Fibroblast of upper back skin (primary cell): ENCODE results near the gene DCLK1.
A peak's percentile ranks its signal among the peaks of the same experiment; 100 is the strongest.

Source experiments
- DNase-seq: peaks from one replicate; pipeline ENCODE4 v3.0.0-alpha.2; 2013

The DCLK1 gene

GRCh38 chr13:36131222-36131930, at the start of gene DCLK1:
DCLK1 (minus strand) TSS chr13:36131382.
- DNase-seq: peak; percentile 44

- DNase-seq: no peak
Measured at GRCh38 chr13:36175621-36176020, 44.4 kb upstream of the DCLK1 start.

DNA sequence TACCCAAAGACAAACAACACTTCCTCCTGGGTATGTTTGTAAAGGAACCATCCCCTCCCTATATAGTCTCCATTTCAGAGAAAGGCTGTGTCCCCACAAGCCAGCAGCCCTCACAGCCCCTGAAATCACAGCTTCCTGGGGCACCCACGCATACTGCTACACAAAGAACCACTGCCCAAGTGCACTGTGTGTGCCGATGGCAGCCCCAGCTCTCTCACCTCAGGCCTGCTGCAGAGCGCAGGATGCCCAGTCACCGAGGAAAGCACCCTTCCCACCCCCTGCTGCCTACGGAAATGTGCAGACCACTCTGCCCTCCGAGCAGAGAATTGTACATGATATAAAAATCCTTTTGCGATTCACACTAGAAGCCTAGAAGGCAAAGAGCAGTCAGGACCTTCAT, 43.7 kb upstream of the DCLK1 start:
- DNase-seq: no peak

- DNase-seq: no peak
Measured at GRCh38 chr13:36173571-36174322, 42.6 kb upstream of the DCLK1 start.

DNA sequence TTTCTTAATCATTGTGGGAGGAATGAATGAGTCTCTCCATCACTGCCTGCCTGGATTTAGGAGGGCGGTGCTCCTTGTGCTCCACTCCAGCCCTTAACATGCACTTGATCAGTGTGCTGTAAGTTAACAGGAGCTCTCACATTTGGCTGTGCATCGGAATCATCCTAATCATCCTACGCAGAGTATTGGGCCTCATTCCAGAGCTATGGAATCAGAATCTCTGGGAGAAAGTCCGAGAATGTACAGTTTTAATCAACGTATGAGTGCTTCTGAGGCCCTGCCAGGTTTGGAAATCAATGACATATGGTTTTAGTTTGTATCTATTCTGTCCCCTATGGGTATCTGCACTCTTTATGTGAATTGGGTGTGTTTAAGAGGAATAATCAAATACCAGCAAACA, 34.9 kb upstream of the DCLK1 start:
- DNase-seq: peak; percentile 86

GRCh38 chr13:36163809-36164308, 32.7 kb upstream of the DCLK1 start:
- DNase-seq: peak; percentile 95

DNA sequence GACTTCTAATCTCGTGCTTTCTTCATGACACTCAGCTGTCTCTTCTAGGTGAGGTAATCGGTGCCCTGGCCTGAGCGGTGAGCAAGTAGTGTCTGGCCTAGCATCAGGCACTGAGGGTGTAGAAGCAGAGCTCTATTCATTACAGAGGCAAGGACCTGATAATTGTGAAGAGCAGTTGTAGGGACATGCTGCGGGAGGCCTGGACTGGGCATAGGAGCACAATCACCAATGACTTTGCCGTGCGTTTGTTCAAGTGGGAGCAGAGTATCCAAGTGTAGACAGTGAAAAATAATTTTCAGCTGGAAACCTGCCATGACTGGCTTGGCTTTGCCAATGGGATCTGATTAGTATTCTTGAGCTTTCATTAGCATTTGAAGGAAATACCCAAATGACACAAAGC, 32.1 kb upstream of the DCLK1 start:
- DNase-seq: peak; percentile 13

DNA sequence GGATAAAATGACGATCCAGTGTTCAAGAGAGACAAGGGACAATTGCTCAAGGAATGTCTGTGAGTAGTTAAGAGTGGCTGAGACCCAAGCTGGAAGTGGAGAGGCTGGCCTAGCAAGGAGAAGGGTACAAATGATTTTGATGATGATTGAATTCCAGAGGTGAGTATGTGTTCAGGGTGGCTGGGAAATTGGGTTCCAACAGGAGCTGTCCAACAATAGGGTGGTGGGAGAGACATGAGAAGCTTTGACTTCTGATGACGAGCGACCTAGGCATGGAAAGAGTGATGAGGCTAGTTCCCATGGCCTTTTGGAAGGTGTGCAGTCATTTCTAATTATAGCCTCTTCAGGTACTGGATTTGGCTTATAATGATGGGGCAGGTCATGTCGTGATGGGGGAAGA, 29.1 kb upstream of the DCLK1 start:
- DNase-seq: no peak

GRCh38 chr13:36158611-36159010, 27.4 kb upstream of the DCLK1 start:
- DNase-seq: peak; percentile 18

- peak; percentile 74 for DNase-seq
Measured at GRCh38 chr13:36157480-36157879, 26.3 kb upstream of the DCLK1 start.

DNA sequence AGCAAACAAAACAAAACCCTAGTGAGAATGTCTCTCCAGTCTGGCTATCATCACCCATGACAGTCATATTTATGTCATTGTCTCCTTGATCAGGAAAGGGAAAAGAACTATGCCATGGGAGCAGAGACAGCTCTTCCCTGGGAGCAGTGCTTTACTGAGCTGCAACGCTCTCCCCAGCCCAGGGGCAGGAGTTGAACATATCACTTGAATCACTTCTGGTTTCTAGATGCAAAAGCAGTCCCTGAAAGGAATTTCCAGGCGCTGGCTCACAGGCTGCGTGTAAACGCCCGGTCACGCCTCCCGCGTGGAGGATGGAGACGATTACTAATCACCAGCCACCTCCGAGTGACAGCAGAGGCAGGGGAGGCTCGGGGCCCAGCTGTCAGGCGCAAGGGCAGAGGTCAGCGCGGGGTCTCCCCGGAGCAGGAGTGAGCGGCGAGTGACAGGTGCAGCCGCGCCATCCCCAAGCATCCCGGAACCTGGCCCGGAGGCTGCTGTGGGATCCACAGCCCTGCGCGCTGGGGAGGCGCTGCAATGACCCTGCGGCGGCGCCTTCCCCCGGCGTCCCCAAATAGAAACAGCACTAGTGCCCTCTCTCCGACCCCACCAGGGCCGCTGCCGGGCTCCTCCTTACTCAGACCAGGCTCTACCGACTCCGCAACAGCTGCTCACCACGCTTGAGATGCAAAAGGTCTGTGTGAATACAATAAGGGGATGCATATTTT, 23.5 kb upstream of the DCLK1 start:
- no peak for DNase-seq

GRCh38 chr13:36151591-36151990, 20.4 kb upstream of the DCLK1 start:
- no peak for DNase-seq

DNA sequence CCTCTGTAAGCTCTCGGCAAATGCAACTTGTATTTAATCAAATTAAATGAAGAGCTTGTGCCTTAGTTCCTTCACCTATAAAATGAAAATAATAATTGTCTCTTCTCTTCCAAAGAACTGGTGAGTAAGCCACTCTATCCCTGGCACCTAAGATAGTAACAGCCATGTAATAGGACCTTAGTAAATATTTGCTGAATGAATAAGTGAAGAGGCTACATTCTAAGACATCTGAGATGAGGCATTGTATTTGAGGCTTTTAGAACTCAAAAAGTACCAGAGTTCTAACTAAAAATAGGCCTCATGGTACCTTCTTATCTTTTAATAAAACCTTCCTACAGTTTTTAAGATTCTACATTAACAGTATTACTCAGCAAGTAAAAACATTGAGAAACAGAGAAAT, 17.3 kb upstream of the DCLK1 start:
- DNase-seq: no peak

GRCh38 chr13:36147330-36147729, 16.1 kb upstream of the DCLK1 start:
- no peak for DNase-seq

GRCh38 chr13:36146511-36147269, 15.5 kb upstream of the DCLK1 start:
- DNase-seq: no peak

DNA sequence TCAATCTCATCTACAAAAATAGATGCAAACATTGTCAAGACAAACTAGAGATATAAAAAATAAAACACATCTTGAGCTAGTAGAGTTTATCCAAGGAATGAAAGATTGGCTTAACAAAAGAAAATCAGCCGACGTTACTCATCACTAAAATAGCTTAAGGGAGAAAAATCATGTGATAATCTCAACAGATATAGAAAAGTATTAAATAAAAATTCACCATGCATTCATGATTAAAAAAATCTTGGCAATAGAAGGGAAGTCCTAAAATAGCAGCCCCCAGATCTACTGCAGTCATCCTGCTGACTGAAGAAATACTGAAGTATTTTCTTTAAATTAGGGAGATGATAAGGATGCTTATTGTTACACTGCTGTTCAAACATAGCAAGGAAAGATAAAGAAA, 12.6 kb upstream of the DCLK1 start:
- no peak for DNase-seq

DNA sequence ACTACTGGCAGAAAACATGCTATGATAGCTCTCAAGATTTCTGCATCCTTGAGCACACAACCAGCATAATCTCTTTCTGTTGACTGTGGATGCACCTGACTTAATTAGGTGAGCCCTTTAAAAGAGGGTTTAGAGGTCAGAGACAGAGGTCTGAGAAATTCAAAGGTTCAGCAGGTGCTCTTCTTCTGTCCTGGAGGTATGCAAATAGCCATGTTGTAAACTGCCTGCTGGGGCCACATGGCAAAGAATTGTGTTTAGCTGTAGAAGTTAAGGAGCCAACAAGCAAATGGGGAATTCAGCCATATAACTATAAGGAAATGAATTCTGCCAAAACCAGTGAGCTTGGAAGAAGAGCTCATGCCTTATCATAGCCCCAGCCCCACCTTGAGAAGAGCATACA, 11.6 kb upstream of the DCLK1 start:
- DNase-seq: no peak

DNA sequence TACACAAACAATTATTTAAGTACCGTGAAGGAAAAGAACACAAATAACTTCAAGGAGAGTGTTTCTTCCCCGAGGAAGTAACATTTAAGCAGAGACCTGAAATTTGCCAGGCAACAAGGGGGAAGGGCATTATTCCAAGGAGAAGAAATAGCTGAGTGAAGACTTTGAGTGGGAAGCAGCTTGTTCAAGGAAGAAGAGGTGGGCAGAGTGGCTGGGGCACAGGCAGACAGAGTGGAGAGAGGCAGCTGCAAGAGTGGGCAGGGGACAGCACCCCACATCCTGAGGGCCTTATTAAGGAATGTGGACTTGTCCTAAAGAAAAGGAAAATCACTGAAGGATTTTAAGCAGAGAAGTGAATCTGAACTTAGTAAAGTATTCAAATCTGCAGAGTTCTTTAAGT, 4.7 kb upstream of the DCLK1 start:
- no peak for DNase-seq

DNA sequence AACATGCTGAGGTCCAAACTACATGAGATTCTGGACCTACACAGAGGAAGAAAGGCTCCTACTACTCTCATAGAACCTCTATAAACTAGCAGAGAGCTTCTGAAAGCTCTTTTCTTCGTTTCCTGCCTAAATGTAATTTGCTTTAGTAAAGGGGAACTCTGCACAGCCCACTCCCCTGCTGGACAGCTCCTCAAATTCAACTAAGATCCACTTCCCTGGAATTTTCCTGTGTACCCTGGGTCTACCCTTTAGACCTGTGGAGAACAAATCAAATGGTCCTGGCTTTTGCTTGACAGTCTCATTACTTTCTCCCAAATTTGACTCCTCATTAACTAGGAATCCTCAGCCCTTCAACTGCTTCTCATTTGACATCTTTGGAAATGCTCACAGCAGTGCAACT, 3.5 kb upstream of the DCLK1 start:
- DNase-seq: no peak

DNA sequence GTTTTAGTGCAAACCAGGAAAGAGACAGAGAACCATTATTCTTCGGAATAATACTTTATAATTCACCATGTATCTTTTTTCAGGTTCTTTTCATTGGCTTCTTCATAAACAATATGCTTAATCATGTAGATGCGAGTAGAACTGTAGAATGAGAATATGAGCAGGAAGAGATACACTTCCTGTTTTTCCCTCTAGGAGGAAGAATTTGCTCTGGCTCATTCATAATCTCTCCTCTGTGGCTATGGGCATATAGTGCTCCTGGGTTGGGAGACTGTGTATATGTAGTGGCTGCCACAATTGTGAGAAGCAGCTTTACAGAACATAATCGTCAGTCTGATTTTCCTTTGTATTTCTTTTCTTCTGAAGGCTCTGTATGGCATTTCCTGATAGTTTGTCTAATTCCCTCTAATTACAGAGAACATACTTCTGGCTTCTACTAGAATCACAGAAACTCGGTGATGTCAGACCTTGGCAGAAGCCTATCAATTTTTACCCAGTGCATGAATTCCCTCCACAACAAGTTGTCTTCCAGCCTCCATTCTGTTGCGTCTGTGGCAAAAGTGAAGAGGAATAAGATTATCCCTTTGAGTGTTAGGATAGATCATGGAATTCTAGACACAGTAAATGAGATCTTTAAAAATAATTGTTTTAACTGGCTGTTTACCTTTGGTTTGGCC, 2.9 kb upstream of the DCLK1 start:
- no peak for DNase-seq

- no peak for DNase-seq
Measured at GRCh38 chr13:36132376-36132775, 1.2 kb upstream of the DCLK1 start.

- peak; percentile 51 for DNase-seq
Measured at GRCh38 chr13:36131931-36132297, 732 bp upstream of the DCLK1 start.
